GM18511 (cell line): ENCODE results near the gene NFATC2.

Experiments used
- ATAC-seq: cut with Tn5 transposase; IDR thresholded peaks from one replicate; pipeline ENCODE4 v1.9.1; 2021; ENCODE audit warnings: mild to moderate bottlenecking, moderate library complexity; ENCODE audit not compliant: unreplicated experiment

NFATC2 gene

DNA sequence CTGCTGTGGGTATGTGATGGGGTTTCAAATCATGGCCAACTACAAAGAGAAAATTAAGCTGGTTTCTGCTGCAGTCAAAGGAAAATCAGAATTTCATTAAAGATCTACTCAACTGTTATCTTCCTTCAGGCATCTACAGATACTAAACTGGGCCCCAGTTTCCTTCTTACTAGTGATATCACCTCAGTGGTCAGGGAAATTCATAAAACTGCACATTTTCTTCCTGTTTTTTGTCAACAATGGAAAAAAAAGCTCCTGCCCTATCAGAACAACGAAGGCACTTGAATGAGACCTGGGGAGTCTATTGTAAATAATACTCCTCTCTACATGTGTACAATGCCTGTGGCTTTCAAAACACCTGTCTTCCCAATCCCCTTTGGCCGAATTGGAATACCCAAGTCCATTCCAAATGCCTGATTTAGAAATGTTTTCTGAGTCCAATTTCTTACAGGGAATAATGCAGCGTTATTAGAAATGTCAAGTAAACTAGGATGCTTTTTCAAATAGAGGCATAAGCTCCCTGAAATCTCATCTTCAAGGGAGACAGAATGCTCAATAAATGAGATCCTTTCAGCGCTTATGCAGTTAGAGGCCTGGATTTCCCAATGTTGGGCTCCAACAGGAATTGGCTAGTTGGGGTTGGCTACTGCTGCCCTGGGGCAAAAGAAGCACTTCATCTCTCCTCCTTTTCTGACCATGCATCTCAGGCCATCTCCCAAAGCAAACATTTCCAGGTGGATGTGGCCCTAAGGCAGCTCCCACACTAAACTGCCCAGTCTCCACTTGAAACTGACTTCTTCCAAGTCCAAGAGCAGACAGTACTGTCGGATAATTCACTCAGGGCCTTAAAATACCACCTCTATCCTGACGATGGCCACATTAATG, 143.3 kb downstream of the NFATC2 start:
- no peak for ATAC-seq

DNA sequence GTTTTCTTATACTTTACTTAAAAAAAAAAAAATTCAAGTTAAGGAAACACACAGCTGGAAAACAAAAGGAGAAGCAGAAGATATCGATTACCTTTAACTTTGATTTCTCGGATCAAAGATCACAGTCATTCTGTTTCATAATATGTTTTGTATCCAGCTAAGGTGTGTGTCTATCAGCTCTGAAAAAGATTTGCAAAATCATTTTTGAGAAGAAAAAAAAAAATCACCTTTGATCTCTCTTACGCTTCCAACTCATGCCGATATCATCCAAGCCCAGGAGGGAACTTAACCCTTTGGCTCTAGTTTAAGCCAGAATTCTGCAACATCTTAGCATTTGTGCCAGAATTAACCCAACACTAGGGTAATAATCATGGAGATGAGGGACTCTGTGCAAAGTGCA, 144.0 kb downstream of the NFATC2 start:
- ATAC-seq: no peak

DNA sequence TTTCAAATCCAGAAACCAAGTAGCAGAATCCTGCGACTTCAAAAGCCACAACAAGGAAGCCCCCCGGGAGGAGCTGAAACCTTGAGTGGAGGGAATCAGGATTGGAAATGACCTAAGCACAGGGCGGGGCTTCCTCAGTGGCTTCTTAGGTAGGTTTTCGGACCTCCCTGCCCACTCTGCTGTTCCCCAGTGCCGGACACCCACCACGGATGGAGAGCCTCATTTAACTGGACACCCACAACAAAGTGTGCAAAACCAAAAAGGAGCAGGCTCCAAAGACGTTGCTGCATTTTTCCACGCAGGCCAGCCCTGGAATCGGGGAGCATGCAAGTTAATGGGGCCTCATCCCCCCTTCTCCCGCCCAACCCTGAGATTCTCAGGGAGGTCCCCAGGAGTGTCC, 144.4 kb downstream of the NFATC2 start:
- no peak for ATAC-seq

DNA sequence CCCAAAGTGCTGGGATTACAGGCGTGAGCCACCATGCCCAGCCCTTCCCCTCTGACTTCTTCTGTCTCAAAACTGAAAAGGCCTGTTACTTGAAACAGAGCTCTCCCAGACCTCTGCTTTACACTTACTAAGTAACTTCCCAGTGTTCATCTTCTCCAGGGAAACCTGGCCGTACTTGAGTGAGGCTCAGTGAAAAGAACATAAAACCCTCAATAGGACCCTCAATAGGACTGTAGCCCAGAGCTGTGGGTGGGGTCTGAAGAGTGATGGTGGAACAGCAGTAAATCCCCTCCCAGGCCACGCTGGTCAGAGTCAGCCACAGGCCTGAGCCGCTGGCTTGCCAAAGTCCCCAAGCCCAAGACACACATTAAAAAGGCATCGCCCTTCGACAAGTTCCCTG, 145.4 kb downstream of the NFATC2 start:
- no peak for ATAC-seq

DNA sequence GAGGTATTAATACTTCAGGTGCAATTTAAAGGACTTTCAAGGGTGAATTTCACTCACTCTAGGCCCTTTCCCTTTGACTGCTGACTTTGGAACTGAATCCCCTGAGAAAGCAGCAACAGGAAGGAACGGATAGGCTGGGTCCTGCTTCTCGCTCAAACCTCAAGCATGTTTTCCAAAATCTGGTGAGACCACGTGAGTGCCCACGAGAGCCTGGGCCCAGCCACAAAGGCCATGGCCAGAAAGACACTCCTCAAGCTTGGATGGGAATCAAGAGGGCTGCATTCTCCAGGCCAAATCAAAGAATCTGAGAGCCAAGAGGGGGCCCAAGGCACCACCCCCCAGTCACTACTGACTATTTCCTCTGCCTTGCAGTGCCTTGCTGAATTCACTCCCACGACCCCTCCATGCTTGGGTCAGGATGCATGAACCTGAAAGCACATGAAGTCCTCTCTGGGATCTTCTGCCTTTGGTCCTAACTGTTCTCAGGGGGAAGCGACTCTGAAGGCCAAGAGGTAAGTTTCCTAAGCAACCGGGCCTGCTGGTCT, 146.1 kb downstream of the NFATC2 start:
- no peak for ATAC-seq

DNA sequence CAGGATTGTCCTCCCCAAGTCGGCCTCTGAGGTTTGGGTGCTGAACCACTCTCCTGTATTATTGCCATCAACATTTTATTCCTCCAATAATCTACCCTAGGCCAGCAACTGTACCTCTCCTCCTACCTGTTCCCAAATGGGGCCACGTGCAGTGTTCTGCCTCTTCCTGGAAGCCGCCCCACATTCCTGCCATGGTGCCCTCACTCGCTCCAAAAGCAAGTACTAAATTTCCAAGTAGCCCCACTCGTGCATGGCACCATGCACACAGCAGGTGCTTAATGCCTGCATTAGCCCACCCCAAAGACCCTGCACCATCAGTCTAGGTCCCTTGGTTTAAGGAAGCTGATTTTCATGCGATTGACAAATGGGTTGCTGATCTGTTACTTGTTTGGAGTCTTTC, 147.8 kb downstream of the NFATC2 start:
- ATAC-seq: no peak

DNA sequence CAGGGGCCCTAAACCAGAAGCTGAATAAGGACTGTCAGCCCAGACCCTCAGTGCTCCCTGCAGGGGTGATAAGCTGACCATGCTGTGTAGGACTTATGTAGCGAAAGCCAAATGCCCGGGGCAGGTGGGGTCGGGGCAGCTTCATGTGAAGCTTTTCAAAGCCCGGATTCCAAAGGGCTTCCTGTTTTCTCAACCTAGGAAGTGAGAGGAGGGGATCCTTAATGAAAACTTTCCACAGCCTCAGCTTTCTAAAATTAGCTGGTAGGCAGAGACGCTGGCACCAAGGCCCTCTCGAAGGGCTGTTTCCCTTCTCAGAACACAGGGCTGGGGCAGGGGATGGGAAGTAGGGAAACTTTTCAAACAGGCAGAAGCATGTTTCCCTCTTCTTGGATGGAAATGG, 148.9 kb downstream of the NFATC2 start:
- no peak for ATAC-seq

DNA sequence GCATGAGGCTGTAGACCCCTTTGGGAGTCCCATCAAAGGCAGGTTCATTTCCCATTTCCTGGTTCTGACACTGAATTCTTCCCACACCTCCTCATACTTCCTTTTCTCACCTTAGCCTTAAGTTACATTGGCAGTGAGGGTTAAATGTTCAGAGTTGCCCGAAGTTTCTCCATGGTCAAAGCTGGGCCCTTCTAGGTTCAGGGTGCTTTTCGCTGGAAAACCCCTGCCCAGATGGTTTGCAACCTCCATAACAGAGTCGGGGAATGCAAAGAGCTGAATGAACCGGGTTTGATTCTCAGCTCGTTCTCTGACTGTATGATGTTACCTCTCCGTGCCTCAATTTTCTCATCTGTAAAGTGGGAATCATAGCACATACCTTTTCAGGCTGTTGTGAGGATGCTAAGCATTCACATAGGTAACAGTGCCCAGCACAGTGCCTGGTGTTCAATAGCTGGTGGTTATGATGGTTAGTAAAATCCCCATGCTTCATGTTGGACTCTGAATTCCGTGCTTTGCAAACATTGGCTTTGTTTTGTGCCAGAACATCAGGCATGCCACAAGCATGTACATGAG, 149.8 kb downstream of the NFATC2 start:
- no peak for ATAC-seq

DNA sequence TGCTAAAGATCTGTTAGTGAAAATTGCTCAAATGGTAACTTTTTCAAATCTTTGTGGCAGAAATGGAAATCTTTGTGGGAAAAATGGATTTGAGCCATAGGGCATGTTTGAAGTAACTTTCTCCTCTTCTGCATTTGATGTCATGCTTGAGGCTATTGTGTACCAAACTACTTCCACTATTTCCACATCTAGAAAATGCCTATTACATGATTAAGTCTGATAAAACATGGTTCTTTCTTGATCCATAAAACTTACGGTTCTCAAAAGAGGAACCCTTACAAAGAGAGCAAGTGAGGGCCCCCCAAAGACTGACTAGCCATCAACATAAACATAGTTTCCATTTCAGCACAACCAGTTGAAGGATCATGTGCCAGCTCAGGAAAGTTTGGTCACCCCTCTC, 150.6 kb downstream of the NFATC2 start:
- ATAC-seq: no peak

DNA sequence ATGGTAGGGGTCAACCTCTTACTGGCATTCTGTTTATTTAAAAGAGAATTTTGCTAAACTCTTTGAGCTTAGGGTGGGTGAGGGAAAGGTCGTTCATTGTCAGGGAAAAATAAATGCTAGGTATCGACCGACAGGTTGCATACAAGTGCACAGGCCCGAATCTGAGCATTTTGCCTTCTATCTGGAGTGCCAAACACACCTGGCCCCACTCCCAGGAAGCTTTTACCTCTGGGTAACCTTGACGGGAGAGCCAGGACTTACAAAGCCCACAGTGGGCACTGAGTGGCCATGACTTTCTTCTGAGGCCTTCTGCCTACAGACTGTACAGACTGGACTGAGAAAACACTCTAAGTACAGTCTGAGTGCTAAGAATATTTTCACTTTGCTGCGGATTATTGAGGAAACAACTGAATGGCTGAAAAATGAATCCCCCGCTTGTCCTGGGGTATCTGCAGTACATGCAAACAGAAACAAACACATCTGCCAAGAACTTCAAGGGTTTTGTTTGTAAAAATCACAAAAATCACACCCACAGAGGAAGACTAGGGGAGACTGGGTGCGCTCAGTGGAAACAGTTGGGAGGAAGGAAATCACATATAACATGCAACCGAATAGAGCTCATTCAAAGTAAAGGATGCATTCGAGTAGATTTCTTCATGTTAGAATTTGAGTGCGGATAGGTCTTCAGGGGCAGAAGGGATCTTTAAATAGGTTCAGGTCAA, 152.8 kb downstream of the NFATC2 start:
- ATAC-seq: no peak

DNA sequence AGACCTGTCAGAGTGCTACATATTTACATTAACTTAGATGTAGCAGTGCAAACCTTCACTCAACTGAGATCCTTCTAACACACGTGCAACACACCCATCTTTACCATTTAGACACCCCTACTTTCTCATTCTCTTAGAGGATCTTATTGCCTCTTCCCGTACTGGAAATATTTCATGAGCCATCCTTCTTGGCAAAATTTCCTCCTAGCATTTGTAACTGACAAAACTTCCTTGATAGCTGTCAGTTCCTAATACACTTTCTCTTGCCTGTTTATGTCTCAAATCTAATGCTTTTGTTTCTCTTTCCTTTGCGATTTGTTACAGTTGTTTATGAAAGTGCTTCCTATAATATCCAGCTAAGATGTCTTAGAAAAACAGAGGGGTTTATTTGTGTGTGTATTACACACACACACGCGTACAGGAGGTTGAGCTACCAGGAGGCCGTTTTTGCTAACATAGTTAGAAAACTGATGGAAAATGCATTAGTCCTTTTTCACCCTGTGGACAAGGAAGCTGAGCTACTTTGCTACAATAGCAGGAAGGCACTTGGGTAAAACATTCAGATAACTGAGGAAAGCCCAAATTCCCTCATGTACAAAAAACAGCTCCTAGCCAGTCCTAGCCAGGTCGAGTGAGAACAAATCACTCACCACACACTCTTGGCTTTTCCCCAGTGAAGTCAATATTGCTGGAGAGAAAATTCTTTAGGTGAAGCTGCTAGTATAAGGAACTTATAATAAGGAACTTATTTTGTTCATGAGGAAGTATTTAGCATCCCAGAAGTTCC, 153.6 kb downstream of the NFATC2 start:
- no peak for ATAC-seq

DNA sequence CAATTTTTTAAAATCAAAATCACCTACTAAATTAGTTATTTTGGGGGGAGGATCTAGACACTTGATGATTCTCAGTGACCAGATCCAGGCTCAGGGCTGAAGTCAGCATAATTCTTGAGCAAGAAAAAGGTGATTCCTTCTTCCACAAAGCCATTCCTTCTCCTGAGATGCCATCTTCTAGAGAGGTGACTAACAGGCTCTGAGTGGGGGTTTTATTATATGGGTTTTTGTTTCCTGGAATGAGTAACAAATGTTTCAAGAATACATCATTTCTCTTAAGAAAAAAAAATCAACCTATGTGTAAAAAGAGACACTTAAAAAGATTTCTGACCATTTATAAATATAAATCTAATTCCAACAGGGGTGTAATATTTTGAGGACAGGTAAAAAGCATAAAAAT, 154.3 kb downstream of the NFATC2 start:
- no peak for ATAC-seq

DNA sequence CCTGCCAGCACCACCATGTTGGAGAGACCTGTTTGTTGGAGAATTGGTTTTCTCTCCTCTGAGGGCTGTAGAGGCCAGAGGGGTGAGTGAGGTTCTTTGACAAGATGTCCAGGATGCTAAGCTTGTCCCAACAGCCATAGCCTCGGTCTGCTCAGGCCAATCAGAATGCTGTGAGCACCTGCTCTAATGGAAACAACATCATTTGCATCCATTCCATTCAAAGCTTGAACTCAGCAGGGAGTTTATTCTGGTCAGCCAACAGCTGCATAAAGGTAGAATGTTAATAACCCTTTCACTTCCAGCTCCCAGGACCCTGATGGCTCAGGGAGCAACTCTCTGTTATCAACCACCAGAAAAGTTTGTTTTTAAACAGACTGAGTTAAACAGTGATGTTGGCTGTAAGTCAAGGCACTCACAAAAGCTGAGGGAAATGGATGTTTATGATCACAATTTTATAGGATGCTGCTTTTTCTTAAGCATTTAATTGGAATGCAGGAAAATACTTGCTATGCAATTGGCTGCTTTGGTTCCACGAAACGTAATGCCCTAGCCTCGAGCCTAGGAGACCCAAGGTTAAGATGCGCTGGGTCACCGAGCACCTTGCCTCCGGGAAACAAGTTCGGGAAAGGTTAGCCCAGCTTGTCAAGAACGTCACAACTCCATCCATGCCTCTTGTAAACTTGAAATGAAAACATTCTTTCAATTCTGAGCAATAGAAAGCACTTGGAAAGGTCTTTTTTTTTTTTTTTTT, 155.2 kb downstream of the NFATC2 start:
- ATAC-seq: no peak

DNA sequence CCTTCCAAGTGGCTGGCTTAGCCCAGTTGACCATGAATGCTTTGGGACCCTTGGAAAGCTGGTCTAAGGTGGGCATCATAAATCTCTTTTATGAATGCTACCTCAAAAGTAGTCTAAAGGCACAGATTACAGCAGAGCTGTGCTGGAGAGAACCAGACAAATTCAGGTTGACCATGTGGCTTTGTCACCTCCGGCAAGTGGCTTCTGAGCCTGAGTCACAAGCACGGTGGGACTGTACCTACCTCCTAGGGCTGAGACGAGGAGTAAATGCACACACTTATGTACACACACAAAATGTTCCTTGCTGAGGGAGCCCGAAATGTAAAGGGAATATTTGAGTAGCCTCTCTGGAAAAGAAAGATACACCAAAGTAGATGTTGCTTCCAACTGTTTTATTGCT, 155.9 kb downstream of the NFATC2 start:
- no peak for ATAC-seq

DNA sequence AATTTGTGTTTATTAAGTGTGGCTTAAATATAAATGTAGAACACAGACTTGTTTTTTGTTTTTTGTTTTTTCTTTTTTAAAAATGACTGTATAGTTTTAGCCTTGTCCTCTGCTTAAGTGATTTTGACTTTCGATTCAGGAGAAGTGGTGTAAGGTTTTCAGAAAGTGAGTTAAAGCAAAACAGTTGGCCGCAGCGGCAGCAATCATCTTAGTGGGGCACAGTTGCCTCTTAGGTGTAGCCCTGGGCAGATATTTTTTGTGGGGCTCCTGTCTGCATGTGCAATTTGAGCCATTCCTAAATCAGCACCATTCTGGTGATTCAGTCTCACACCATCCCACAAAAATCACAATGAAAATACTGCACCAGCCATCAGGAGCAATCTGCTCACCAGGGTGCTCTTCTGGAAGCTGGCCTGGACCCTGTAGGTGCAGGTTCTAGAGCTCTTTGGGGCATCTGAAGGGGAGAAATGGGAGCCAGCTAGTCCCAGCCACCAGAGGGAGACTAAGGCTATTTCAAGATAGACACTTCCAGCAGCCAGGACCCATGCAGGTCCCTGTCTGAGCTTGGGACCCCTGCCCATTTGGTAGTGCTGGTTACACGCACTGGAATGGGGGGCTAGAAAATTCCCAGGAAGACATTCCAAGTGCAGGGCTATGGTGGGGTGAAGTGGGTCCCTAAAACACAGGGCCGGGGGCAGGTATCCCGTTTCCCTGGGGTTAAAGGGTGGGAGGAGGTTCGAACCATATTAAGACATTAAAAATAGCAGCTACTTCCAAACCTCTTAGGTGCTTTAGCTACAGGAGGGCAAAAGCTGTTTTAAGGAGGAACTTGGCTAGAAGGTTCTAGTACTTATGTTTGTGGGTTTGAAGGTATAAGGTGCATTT, 156.6 kb downstream of the NFATC2 start:
- no peak for ATAC-seq

DNA sequence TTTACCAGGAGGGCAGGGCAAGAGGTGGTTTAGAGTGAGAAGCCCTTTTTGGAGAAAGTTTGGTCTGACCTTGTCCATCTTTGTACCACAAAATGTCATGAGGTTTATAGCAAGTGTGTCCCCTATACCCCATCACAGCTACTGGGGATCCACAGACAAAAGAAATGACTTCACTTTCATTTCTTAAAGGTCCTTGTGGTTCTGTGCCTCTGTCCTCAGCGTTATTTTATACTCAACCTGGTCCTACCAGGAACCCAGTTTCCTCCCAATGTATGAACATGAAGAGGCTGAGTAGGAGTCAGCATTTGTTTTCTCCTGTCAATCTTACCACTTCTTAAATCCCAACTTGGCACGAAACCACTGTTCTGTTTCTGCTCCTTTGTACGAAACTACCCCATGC, 157.6 kb downstream of the NFATC2 start:
- ATAC-seq: no peak

DNA sequence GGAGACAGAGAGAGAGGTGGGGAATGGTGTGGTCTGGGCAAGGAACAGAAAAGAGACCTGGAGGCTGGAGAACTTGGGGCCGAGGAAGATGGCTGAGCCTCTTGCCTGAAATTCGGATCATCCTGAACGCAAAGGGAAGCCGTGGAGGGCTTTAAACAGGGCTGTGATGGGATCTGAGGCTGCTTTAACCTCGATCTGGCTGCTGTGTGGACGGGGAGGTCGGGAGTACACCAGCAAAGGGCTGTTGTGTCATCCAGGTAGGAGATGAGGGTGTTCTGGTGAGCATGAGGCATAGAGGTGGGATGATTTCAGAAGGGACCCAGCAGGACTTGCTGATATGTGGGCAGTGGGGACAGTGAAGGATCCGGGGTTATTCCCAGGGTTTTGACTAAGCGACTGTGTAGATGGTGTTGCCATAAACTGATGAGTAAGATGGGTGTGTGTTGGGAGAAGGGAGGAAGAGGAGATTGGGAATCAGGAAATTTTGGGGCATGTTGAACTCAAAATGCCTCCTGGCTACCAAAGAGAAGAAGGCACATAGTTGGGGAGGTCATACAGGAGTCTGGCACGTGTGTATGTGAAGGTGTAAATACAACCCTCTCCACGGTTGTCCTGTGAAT, 158.5 kb downstream of the NFATC2 start:
- ATAC-seq: no peak

DNA sequence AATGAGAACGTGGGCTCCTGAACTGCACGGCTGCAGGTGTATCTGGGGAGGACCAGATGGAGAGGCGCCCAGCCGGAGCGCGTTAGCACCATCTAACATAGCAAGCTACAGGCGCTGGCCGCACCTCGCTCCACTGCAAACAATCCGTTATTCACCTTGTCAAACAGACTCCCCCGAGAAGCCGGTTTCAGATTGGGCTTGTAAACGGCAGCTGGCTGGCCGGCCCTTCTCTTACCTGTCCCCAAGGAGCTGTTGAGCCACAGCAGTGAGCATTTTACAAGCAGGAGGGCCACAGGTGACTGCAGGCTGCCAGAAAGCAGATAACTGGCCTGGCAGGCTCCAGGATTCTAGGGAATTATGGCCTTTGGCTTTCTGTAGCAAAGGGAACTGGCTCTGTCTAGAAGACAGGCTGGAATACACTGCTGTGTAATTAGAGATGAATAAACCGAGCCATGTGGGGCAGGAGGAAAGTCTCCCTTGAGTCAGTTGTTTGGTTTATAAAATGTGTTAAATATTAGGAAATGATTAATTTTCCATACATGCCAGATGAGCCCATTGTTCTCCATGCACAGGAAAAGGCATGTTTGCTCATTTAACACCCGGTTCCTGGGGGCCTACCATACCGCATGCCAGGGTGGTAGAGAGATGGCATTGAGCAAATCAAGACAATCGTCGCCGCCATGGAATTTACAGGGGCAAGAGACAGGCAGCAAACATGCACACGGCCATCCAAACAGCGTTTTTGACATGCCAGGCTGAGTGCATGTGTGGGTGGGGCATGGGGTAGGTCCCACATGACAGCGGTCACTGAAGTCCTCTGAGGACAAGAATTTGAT, 159.3 kb downstream of the NFATC2 start:
- no peak for ATAC-seq
